Retinal pigment epithelial cell (primary cell): ENCODE measurements around the gene TMEM42.

Experiments used
- DNase-seq: peaks from one replicate; pipeline ENCODE4 v3.0.0-alpha.2; 2010; ENCODE audit warnings: low read depth
- H3K4me3 ChIP-seq: 2 replicates; pipeline ENCODE4 v1.5.1; 2011; ENCODE audit warnings: mild to moderate bottlenecking, low read length, control low read depth, moderate library complexity
- CTCF ChIP-seq: conservative IDR thresholded peaks from 2 replicates; pipeline ENCODE4 v1.5.1; 2011; ENCODE audit warnings: low read depth, low read length, control low read depth, inconsistent platforms

The TMEM42 gene

GRCh38 chr3:44877333-44877732 is 15.6 kb downstream of the TMEM42 start:
- no peak for TF ChIP-seq CTCF
- H3K4me3 ChIP-seq: no peak overlapping the region
- no peak for DNase-seq

- H3K4me3 ChIP-seq: no peak overlapping the region
- no peak for DNase-seq
- TF ChIP-seq CTCF: no peak
These were observed 18.6 kb downstream of the TMEM42 start for GRCh38 chr3:44880284-44880683.

GRCh38 chr3:44883213-44883955 is 21.7 kb downstream of the TMEM42 start:
- TF ChIP-seq CTCF: no peak
- H3K4me3 ChIP-seq: no peak overlapping the region
- DNase-seq: no peak

- peak; percentile 79 for DNase-seq
- H3K4me3 ChIP-seq: no peak overlapping the region
- no peak for TF ChIP-seq CTCF
These were observed 22.3 kb downstream of the TMEM42 start for GRCh38 chr3:44883999-44884431.

- H3K4me3 ChIP-seq: no peak overlapping the region
- DNase-seq: peak; percentile 92
- no peak for TF ChIP-seq CTCF
These were observed 23.9 kb downstream of the TMEM42 start for GRCh38 chr3:44885618-44886017.

- DNase-seq: no peak
- H3K4me3 ChIP-seq: no peak overlapping the region
- TF ChIP-seq CTCF: no peak
These were observed 24.8 kb downstream of the TMEM42 start for GRCh38 chr3:44886561-44886960.

GRCh38 chr3:44887101-44887500 is 25.4 kb downstream of the TMEM42 start:
- no peak for TF ChIP-seq CTCF
- no peak for DNase-seq
- H3K4me3 ChIP-seq: no peak overlapping the region
